Ishikawa (cell line): ENCODE measurements around the gene U2AF2.

Source experiments
- CEBPB ChIP-seq: IDR thresholded peaks from 2 replicates; pipeline ENCODE4 v1.6.1; 2012
- CREB1 ChIP-seq: IDR thresholded peaks from 2 replicates; pipeline ENCODE4 v1.6.1; 2012; ENCODE audit warnings: low read depth
- EGR1 ChIP-seq: IDR thresholded peaks from 2 replicates; pipeline ENCODE4 v1.6.1; 2012
- EP300 ChIP-seq: IDR thresholded peaks from 2 replicates; pipeline ENCODE4 v1.6.1; 2012; ENCODE audit warnings: borderline replicate concordance
- FOXM1 ChIP-seq: IDR thresholded peaks from 2 replicates; pipeline ENCODE4 v1.6.1; 2012; ENCODE audit warnings: low read depth, borderline replicate concordance
- MAX ChIP-seq: IDR thresholded peaks from 2 replicates; pipeline ENCODE4 v1.6.1; 2012
- NFIC ChIP-seq: IDR thresholded peaks from 2 replicates; pipeline ENCODE4 v1.6.1; 2012
- RAD21 ChIP-seq: IDR thresholded peaks from 2 replicates; pipeline ENCODE4 v1.6.1; 2012; ENCODE audit warnings: low read depth
- TAF1 ChIP-seq: IDR thresholded peaks from 2 replicates; pipeline ENCODE4 v1.6.1; 2012; ENCODE audit warnings: low read depth, mild to moderate bottlenecking
- TCF12 ChIP-seq: IDR thresholded peaks from 2 replicates; pipeline ENCODE4 v1.6.1; 2012; ENCODE audit warnings: low read depth
- TEAD4 ChIP-seq: IDR thresholded peaks from 2 replicates; pipeline ENCODE4 v1.6.1; 2012
- USF1 ChIP-seq: IDR thresholded peaks from 2 replicates; pipeline ENCODE4 v1.6.1; 2012
- YY1 ChIP-seq: IDR thresholded peaks from 2 replicates; pipeline ENCODE4 v1.6.1; 2012; ENCODE audit warnings: low read depth
- ZBTB7A ChIP-seq: IDR thresholded peaks from 2 replicates; pipeline ENCODE4 v1.6.1; 2012; ENCODE audit warnings: low read depth
- TF ChIP-seq, protein P1 (sequence below): IDR thresholded peaks from 2 replicates; pipeline ENCODE4 v1.6.1; 2012; ENCODE audit warnings: low read depth, mild to moderate bottlenecking

U2AF2 gene

GRCh38 chr19:55694241-55694655 lies 39.4 kb downstream of the U2AF2 start:
- no peak for TF ChIP-seq FOXM1
- TF ChIP-seq ZBTB7A, result no peak
- TF ChIP-seq CEBPB, result no peak
- TF ChIP-seq YY1, result no peak
- TF ChIP-seq CREB1, result no peak
- no peak for TF ChIP-seq EGR1
- TF ChIP-seq USF1, result no peak
- no peak for TF ChIP-seq EP300
- TF ChIP-seq NFIC, result no peak
- no peak for TF ChIP-seq TEAD4
- no peak for TF ChIP-seq MAX
- TF ChIP-seq, protein P1, sequence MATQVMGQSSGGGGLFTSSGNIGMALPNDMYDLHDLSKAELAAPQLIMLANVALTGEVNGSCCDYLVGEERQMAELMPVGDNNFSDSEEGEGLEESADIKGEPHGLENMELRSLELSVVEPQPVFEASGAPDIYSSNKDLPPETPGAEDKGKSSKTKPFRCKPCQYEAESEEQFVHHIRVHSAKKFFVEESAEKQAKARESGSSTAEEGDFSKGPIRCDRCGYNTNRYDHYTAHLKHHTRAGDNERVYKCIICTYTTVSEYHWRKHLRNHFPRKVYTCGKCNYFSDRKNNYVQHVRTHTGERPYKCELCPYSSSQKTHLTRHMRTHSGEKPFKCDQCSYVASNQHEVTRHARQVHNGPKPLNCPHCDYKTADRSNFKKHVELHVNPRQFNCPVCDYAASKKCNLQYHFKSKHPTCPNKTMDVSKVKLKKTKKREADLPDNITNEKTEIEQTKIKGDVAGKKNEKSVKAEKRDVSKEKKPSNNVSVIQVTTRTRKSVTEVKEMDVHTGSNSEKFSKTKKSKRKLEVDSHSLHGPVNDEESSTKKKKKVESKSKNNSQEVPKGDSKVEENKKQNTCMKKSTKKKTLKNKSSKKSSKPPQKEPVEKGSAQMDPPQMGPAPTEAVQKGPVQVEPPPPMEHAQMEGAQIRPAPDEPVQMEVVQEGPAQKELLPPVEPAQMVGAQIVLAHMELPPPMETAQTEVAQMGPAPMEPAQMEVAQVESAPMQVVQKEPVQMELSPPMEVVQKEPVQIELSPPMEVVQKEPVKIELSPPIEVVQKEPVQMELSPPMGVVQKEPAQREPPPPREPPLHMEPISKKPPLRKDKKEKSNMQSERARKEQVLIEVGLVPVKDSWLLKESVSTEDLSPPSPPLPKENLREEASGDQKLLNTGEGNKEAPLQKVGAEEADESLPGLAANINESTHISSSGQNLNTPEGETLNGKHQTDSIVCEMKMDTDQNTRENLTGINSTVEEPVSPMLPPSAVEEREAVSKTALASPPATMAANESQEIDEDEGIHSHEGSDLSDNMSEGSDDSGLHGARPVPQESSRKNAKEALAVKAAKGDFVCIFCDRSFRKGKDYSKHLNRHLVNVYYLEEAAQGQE, result no peak
- no peak for TF ChIP-seq RAD21
- TF ChIP-seq TCF12, result no peak
- no peak for TF ChIP-seq TAF1

DNA sequence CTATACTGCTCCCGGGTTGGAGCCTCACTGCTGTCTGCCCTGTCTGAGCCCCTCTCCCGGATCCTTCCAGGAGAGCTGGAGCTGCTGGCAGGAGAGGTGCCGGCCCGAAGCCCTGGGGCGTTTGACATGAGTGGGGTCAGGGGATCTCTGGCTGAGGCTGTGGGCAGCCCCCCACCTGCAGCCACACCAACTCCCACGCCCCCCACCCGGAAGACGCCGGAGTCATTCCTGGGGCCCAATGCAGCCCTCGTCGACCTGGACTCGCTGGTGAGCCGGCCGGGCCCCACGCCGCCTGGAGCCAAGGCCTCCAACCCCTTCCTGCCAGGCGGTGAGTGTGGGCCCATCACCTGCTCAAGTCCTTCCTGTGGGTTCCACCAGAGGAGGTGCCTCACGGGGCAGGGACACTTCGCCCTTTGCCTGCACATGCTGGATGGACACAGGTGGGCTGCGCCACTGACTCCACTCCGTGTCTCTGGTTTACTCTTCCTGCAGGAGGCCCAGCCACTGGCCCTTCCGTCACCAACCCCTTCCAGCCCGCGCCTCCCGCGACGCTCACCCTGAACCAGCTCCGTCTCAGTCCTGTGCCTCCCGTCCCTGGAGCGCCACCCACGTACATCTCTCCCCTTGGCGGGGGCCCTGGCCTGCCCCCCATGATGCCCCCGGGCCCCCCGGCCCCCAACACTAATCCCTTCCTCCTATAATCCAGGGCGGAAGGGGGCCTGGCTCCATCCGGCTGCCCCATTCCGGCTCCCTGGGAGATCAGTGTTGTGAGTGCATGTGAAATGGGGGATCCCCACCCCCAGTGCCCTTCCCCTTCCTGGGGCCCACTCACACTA lies 40.0 kb downstream of the U2AF2 start:
- TF ChIP-seq TEAD4 (no peak), CREB1 (no peak), FOXM1 (no peak), RAD21 (no peak), EP300 (no peak), USF1 (no peak), CEBPB (no peak), TAF1 (no peak), ZBTB7A (no peak), EGR1 (no peak), TCF12 (no peak), NFIC (no peak), MAX (no peak)
- TF ChIP-seq, protein P1, result no peak

DNA sequence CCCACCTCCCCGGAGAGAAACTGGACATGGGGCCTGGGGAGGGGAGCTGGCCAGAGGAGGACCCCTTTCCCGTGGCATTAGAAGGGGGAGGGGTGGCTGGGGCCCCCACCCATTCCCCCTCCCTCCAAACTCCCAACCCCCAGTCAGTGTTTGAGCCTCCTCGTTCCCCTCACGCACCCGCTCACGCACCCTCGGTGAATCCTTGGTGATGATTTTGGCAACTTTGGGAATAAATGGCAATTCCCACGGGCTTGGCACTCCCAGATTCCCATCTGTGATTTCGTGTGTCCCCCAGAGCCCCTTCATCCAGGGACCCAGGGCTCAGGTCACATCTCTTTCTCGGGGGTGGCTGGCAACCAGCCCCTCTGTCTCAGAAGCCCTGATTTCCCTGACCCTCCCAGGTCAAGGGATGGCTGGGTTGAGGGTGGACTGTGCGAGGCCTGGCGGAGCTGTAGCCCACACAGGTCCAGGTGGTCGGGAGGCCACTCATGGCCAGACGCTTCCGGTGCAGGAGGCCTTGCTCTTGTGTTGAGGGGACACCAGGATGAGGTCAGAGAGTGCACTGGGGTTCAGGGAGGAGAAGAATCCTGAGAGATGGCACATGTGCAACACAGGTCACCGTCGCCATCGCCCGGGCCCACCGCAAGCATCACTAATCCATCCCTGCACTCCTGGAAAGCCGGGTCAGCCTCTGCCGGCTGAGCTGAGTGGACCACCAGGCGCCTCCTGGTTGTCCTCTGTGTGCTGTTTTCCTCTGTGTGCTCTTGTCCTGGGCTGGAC lies 40.9 kb downstream of the U2AF2 start:
- TF ChIP-seq ZBTB7A (no peak), FOXM1 (no peak), YY1 (no peak), TAF1 (no peak), TCF12 (no peak), EP300 (no peak), TEAD4 (no peak), EGR1 (no peak), NFIC (no peak), CREB1 (no peak), MAX (no peak), CEBPB (no peak), RAD21 (no peak), USF1 (no peak)
- TF ChIP-seq, protein P1, result no peak
